CD4-positive, alpha-beta T cell treated with Interleukin-6 at 100 ng/mL for 8 hours (primary cell): ENCODE measurements around the gene FAM216A.
"Not testable (repeated sequence)": the region's sequence is repeated elsewhere in the genome, so short reads cannot be mapped to it uniquely, and the experiment has no call there.

Source experiments
- DNase-seq: peaks from one replicate; pipeline ENCODE4 v3.0.0-alpha.2; 2020; ENCODE audit warnings: mixed read lengths, low spot score

The FAM216A gene

DNA sequence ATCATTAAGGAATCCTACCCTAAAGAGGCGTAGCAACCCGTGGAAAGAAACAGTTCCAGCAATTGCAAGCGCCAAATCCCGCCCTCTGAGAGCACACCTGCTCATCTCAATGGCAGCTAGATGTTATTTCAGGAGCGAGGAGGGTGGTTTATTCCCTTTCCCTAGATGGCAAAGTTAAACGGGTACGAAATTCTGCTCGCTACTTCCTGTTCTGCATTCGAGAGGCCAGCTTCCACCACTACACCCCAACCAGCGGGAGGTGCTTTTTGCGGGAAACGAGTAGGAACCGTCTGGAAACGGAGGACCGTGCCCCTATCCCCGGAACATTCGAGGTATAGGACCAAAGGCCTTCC, 32.7 kb downstream of the FAM216A start:
- DNase-seq = peak; percentile 28

DNA sequence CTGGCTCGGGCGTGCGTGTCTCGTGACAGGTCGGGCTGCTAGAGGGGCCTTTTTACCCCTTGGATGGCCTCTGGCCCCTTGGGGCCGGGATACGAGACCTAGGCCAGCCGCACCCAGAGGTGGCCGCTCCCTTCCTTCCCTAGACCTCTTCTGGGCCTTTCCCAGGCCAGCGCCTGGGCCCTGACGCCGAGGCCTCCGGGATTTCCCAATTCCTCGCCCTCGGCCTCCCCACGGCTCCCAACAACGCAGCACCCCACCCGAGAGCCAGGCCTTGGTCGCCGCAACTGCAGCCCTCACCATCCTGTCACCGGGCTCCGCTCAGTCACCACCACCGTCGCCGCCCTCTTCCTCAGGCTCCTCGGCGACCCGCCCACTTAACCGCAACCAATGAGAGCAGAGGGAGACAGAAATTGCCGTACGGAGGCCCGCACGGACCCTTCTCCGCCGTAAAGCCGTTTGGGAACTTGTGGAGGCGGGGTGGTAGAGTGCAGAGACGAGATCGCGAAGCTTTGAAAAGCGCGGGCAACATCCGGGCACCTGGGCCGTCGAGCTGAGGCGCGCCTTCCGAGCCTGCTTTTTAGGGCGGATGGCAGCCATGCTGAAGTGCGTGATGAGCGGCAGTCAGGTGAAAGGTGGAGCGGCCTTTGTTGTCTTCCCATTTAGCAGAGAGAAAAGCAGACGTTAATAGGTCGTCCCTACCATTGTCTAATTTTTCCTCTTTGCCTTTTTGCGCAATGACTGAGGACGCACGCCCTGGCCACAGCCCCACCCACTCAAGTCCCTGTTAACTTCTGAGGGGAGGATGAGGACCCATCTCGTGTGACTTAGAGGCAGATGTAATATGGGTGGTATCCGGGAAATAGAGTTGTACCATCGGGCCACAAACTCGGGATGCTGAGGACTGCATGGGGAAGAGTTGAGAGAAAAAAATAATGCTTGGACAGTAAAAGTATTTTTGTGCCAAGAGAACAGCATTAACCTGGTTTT, 33.4 kb downstream of the FAM216A start, which contains the start of the genes RAD9B and VPS29:
Gene RAD9B (plus strand): TSS at position 580 of the 987 bp plus-strand sequence. CDS start 7 bp downstream, at position 587.
Gene VPS29 (minus strand): TSS at position 360 of the 987 bp plus-strand sequence. CDS start 60 bp downstream, at position 300.
- DNase-seq = peak; percentile 99

DNA sequence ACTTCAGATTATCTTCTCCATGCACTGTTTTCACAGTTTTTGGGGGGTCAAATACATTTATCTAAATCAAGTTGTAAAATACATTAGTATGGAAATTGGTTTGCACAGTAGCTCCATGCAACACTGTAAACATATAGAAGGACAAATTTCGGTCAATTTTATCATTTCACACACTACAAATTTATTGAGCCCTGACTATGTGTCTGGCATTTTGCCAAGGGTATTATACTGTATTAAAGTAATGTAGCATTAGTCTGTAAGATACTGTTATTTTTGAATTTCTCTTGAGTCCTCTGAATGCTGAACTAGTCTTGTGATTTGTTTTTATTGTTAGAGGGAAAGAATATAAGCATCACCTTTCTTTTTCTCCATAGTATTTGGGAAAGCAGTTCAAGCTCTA, 34.8 kb downstream of the FAM216A start:
- DNase-seq = no peak

DNA sequence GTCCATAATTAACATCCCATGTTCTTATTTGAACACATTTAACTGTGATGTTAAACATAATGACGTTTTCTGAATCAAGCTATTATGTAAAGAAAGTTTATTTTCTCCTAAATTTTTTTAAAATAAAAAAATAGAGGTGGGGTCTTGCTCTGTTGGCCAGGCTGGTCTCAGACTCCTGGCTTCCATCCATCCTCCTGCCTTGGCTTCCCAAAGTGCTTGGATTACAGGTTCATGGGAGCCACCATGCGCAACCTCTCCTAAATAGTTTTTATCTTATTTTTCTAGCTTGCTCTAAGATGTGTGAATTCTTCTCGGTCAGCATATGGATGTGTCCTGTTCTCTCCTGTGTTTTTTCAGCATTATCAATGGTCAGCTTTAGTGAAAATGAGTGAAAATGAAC, 36.7 kb downstream of the FAM216A start:
- no peak for DNase-seq

DNA sequence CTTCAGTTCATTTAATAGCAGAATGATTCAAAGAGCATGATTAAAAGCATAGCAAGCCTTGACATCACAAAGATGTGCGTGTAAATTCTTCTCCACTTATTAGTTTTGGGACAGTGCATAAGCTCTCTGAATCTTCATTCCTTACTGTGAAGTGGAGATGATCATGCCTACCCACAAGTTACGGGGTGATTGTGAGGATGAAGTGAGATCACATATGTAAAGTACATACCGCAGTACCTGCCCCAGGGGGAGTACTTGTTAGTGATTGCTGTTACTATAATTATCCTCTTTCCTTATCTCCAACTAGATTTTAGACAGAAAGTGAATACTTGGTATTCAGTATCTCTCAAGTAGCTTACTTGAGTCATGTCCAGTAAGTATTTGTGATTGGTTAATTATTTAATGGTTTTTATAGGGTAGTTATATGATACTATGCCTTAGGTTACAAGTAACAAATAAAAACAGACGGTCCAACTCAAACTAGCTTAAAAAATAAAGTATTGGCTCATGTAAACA, 39.5 kb downstream of the FAM216A start:
- DNase-seq = no peak

DNA sequence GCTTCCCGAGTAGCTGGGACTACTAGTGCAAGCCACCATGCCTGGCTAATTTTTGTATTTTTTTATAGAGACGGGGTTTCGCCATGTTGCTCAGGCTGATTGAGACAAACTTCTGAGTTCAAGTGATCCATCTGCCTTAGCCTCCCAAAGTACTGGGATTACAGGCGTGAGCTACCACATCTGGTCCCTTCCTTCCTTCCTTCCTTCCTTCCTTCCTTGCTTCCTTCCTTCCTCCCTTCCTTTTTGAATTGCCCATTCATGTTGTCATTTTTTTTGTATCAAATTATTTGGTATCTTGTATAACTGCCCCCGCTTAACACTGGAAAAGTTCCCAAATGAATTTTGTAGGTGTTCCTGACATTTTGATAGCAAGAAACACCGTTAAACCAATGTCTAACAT, 45.2 kb downstream of the FAM216A start:
- no peak for DNase-seq

DNA sequence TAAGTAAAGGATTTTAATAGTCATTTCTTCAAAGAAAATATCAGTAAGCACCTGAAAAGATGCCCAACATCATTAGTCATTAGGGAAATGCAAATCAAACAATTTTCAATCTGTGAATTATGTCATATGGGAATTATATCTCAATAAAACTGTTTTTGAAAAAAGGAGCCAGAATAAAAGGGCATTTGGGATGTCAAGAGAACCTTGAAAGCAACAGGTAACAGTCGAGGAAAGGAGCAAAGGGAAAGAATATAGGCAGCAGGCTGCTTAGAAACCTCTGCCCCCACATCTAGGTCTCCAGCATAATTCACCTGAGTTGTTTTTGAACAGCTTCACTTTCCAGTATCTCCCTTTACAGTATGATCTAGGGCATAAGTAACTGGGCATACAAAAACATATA, 45.7 kb downstream of the FAM216A start:
- no peak for DNase-seq

DNA sequence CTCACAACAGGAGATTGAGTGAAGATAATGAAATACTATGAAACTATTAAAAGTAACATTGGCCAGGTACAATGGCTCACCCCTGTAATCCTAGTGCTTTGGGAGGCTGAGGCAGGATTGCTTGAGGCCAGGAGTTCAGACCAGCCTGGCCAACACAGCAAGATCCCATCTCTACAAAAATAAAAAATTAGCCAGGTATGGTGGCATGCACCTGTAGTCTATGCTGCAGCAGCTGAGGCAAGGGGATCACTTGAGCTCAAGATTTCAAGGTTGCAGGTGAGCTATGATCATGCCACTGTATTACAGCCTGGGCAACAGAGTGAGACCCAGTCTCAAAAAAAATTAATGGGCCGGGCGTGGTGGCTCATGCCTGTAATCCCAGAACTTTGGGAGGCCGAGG, 48.4 kb downstream of the FAM216A start:
- no peak for DNase-seq

DNA sequence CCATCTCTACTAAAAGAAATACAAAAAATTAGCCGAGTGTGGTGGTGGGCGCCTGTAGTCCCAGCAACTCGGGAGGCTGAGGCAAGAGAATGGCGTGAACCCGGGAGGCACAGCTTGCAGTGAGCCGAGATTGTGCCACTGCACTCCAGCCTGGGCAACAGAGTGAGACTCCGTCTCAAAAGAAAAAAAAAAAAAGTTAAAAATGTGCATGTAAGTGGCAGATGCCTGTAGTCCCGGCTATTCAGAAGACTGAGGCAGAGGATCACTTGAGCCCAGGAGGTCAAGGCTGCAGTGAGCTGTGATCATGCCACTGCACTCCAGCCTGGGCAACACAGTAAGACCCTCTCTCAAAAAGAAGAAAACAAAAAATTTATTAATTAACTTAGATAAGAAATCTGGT, 49.4 kb downstream of the FAM216A start:
- DNase-seq = not testable (repeated sequence)

DNA sequence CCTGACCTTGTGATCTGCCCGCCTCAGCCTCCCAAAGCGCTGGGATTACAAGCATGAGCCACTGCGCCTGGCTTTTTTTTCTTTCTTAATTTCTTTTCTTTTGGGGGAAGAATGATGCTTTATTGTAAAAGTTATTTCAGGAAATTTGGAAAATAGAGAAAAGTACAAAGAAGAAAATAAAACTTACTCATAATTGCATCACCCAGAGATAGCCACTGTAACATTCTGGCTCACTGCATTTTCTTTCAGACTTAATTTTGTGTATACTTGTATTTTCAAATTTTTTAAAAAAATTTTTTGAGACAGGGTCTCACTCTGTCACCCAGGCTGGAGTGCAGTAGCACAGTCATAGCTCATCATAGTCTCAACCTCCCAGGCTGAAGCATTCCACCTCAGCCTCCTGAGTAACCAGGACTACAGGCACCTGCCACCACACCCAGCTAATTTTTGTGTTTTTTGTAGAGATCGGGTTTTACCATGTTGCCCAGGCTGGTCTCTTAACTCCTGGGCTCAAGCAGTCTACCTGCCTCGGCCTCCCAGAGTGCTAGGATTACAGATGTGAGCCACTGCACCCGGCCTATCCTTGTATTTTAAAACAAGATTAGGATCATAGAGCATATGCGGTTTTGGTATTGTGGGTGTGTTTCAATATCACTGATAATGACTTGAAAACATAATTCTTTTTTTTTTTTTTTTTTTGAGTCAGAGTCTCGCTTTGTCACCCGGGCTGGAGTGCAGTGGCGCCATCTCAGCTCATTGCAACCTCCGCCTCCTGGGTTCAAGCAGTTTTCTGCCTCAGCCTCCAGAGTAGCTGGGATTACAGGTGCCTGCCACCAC, 52.4 kb downstream of the FAM216A start:
- DNase-seq = not testable (repeated sequence)

DNA sequence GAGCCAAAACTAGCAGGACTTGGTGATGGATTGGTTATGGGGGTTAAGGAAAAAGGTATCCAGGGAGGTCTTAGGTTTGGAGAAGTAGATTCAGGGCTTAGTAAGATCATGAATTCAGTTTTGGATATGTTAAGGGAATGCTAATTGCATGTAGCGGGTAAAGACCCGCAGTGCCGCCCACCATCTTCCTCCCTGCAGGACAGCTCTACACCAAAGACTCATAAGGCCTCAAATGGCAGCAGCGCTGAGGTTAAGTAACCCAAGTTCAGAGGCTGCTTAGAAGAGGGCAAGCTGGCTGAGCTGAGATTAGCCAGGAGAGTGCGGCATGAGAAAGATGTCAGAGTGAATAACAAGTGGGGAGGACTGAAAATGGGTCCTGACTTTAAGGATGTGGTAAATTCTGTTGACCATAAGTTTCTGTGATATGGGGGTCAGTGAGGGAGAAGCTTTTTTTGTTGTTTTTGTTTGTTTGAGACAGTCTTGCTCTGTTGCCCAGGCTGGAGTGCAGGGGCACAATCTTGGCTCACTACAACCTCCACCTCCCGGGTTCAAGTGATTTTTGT, 59.7 kb downstream of the FAM216A start:
- DNase-seq = no peak

DNA sequence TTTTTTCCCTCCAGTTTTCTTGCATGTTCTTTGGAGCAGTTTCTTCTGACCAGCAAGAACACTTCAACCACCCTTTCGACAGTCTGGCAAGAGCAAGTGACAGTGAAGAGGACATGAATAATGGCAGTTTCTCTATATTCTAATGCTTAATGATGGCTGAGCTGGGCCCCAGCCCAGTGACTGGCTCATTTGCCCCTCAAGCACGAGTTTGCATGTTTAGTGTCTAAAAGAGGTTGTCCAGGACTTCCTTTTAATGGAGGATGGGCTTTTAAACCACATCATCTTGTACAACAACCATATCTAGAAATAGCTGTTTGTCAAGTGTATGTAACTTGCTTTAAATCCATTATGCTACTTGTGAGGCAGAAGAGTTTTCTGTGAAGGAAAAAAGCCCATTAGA, 61.9 kb downstream of the FAM216A start:
- no peak for DNase-seq

DNA sequence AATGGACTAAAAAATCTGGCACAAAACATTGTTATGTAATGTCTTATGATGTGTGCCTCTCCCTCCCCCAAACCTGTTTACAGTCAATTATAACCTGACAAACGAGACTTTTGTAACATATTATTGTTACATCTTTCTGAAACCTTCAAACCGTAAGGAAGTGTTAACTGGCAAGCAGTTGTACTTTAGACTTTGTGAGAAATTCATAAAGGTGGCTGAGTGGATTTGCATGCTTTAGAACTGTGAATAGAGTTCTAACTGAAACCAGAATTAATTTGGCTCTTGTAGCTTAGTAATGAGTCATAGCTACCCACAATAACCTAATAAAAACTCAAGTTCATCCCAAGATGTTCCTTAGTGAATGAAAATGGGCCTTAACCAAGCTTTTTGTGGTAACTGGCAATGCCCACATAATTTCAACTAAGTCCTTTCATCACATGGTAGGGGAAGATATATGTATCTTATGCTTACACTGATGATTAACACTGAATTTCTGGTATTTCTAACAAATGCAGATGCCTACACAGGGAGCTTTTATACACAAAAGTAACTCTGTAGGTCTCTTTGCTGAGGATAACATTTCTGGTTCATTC, 63.2 kb downstream of the FAM216A start:
- no peak for DNase-seq

DNA sequence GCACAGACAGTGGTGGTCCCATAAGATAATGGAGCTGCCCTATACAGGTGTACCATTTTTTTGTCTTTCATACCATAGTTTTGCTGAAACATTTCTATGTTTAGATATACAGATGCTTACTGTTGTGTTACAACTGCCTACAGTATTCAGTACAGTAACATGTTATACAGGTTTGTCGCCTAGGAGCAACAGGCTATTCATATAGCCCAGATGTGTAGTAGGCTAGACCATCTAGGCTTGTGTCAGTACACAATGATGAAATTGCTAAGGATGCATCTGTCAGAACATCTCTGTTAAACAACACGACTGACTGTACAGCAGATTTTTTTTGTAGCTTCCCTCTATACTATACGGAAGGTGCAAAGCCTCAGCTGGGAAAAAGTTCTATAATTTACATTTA, 64.0 kb downstream of the FAM216A start:
- no peak for DNase-seq

DNA sequence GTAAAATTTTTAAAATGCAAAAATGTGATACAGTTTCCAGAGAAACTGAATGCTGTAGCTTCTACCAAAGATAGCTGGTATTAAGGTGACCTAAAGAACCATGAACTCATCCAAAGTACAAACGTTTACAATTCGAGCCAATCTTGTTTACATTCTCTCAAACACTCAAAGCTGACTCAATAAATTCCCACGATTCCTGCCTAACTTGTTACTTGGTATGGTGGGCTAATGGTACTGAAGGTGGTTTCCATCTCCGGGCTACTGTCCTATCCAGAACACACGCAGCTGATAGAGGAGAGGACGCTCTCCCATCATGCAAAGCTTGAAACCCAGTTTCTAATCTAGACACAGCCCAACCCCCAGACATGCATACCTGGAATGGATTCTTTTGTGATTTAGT, 65.0 kb downstream of the FAM216A start:
- no peak for DNase-seq

DNA sequence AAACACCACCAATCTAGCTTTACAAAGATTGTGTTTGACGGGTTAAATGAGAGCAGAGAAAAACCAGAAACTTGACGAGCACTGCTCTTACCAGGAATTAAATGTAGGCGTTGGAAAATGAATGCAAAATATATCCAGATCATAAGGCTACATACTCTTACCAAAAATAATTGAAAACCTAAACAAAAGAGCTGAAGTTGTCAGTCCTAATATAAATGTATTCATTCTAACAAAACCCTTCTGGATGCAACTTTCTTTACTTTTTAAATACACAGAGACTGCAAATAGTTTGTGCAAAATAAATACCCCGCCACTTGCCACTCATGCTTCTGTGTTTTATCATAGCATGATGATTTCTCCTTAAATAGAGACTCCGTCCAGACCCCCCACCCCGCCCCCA, 66.2 kb downstream of the FAM216A start:
- DNase-seq = no peak

DNA sequence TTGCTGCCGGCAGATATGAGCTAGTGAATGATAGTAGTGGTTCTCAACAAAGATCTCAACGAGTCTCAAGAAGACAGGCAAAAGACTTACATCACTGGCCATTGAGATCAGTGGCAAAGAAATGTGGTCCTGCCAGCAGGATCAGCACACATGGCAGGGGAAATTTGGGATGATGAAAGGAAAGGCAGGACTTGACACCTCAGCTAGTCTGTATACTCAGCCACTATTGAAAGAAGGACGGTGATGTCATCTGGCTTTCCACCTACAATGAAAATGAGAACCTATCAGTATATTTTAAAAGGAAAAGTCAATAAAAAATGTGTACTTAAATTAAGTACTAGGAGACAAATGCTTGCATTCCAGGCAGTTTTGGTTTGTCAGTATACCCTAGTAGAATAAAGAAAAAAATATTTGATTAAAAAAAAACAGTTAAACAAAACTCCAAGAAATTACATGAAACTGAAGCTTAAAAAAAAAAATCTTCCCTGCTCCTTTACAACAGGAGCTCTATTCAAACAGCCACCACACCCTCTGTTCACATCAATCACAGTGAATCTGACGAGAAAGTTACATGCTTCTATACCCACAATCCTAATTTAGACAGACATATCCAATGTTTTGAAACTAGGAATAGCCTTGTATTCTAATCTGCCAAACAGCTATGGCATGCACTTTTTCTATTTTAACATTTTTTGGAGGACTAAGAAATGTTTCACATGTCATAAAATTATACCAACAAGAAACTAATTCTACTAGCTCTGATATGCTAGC, 68.4 kb downstream of the FAM216A start:
- no peak for DNase-seq

DNA sequence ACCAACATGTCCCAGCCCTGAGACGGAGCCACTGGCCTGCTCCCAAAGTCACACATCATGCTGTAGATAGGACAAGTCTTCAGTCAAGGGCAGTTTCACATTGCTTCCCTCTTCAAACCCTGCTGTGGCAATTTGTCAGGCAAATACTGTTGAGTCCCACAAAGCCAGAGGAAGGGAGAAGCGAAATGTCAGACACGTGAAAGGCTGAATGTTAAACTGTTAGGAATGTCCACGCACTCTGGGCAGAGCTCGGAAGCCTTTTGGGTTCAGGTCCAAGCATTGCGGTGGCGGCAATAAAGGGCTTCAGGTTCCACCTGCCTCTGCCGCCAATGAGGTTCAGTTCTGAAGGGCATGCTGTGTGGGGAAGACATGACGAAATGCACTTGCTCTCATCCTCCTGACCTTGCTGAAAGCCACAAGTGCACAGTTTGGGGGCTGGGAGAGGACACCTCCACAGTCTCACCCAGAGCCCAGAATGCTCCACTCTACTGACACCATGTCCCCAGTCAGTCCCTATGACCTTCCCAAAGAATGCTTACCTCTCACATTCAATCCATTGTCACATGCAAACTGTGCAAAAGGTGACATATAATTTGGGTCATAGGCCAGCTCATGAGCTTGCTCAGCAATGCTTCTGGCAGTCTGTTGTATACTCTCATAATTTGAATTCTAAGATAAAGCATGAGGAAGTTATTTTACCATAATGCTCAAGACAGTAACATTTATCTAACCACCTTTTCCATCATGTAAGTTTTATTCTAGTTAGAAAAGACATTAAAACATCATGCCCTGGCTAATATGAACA, 69.2 kb downstream of the FAM216A start:
- no peak for DNase-seq

DNA sequence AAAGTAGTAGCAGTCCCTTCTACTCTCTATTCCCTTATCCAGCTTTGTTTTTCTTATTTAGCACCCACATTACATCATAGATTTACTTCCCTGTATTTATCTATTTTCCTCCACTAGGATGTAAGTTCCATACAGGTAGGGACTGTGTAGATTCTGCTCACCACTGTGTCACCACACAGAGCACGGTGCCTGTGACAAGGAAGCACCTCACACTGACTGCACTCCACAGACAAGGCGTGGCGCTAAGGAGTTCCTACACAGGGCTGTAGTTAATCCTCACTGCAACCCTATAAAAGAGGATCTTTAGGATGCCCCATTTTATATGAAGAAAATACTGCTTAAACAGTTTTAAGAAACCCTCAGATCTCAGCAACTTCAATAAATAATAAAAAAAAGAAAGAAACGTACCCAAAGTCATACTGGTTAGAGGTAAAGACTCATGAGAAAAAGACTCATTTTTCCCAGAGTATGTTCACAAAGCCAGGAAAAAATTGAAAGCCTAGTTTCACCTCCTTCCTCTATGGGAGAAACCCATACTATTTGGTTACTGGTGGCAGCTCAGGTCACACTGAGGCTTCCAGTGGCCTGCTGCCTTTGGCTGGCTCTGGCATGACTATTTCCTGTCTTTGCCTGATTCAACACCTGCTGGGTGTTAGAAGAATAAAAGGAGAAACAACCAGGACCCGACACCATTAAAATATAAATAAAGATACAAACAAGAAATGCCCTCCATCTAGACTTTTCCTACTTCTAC, 70.4 kb downstream of the FAM216A start:
- DNase-seq = no peak
